HG02642 (cell line): ENCODE data around the gene CD1E.
"Not testable (repeated sequence)": the region's sequence is repeated elsewhere in the genome, so short reads cannot be mapped to it uniquely, and the experiment has no call there.

ENCODE experiments used
- ATAC-seq: cut with Tn5 transposase; IDR thresholded peaks from one replicate; pipeline ENCODE4 v1.9.1; 2021; ENCODE audit warnings: mild to moderate bottlenecking; ENCODE audit not compliant: unreplicated experiment, poor library complexity

The CD1E gene

GRCh38 chr1:158353303-158354075 lies at the start of gene CD1E:
TSS of gene CD1E (plus strand) at chr1:158353894. CDS start at chr1:158353989, 95 bp downstream.
- no peak for ATAC-seq

GRCh38 chr1:158310623-158311022 lies 43.1 kb upstream of the CD1E start:
- no peak for ATAC-seq

- no peak for ATAC-seq
These were observed 42.6 kb upstream of the CD1E start for GRCh38 chr1:158311066-158311465.

GRCh38 chr1:158323866-158324265 lies 29.8 kb upstream of the CD1E start:
- ATAC-seq: no peak

- ATAC-seq: no peak
These were observed 29.3 kb upstream of the CD1E start for GRCh38 chr1:158324395-158324794.

GRCh38 chr1:158327481-158327880 lies 26.2 kb upstream of the CD1E start:
- ATAC-seq: no peak

- no peak for ATAC-seq
These were observed 25.3 kb upstream of the CD1E start for GRCh38 chr1:158328426-158328825.

GRCh38 chr1:158329300-158329699 lies 24.4 kb upstream of the CD1E start:
- ATAC-seq: no peak

GRCh38 chr1:158329733-158330132 lies 24.0 kb upstream of the CD1E start:
- no peak for ATAC-seq

GRCh38 chr1:158330391-158331105 lies 23.1 kb upstream of the CD1E start:
- no peak for ATAC-seq

- ATAC-seq: no peak
These were observed 22.6 kb upstream of the CD1E start for GRCh38 chr1:158331106-158331425.

GRCh38 chr1:158331481-158332150 lies 22.1 kb upstream of the CD1E start, which contains the start of gene CD1B:
TSS of gene CD1B (minus strand) at chr1:158331531. CDS start at chr1:158331423, 108 bp downstream.
- no peak for ATAC-seq

GRCh38 chr1:158333405-158334155 lies 20.1 kb upstream of the CD1E start:
- no peak for ATAC-seq

GRCh38 chr1:158334526-158335212 lies 19.0 kb upstream of the CD1E start:
- no peak for ATAC-seq

- no peak for ATAC-seq
These were observed 18.5 kb upstream of the CD1E start for GRCh38 chr1:158335213-158335532.

- not testable (repeated sequence) for ATAC-seq
These were observed 17.3 kb upstream of the CD1E start for GRCh38 chr1:158336413-158336812.

GRCh38 chr1:158348946-158349345 lies 4.7 kb upstream of the CD1E start:
- ATAC-seq: not testable (repeated sequence)

- ATAC-seq: no peak
These were observed 561 bp downstream of the CD1E start for GRCh38 chr1:158354255-158354654.

GRCh38 chr1:158355773-158356285 lies 2.1 kb downstream of the CD1E start:
- no peak for ATAC-seq

- ATAC-seq: no peak
These were observed 2.9 kb downstream of the CD1E start for GRCh38 chr1:158356616-158357015.
